Endothelial cell (in vitro differentiated cells): ENCODE data around the gene PSMD7. TPM values are rescaled to one million over a fixed set of nuclear protein-coding genes. Genes with fewer than 3 reads are reported as not detected.
A peak's percentile ranks its signal among the peaks of the same experiment; 100 is the strongest.

ENCODE experiments used
- DNase-seq: peaks from one replicate; pipeline ENCODE4 v3.0.0; 2021; ENCODE audit warnings: low spot score
- H3K27ac Mint-ChIP-seq: one replicate; pipeline ENCODE4 v1.8.0; 2021; ENCODE audit warnings: mixed read lengths, inconsistent platforms; ENCODE audit not compliant: unreplicated experiment
- H3K27me3 Mint-ChIP-seq: one replicate; pipeline ENCODE4 v1.8.0; 2021; ENCODE audit warnings: mild to moderate bottlenecking, moderate library complexity, mixed read lengths, inconsistent platforms; ENCODE audit not compliant: unreplicated experiment
- H3K36me3 Mint-ChIP-seq: one replicate; pipeline ENCODE4 v1.8.0; 2021; ENCODE audit warnings: mild to moderate bottlenecking, low read depth, mixed read lengths, inconsistent platforms; ENCODE audit not compliant: unreplicated experiment
- H3K4me1 Mint-ChIP-seq: one replicate; pipeline ENCODE4 v1.8.0; 2021; ENCODE audit warnings: mild to moderate bottlenecking, mixed read lengths, inconsistent platforms; ENCODE audit not compliant: unreplicated experiment
- H3K4me3 Mint-ChIP-seq: one replicate; pipeline ENCODE4 v1.8.0; 2021; ENCODE audit warnings: mild to moderate bottlenecking, mixed read lengths, inconsistent platforms; ENCODE audit not compliant: unreplicated experiment
- H3K9me3 Mint-ChIP-seq: one replicate; pipeline ENCODE4 v1.8.0; 2021; ENCODE audit warnings: mixed read lengths, inconsistent platforms; ENCODE audit not compliant: unreplicated experiment
- total RNA-seq: library from RNA; stranded (reverse); fragmentation: NEBNext Ultra II Directional; extraction: Animal tissue kit (Norgen Biotek cat#: 25700); gene quantifications from one replicate; pipeline ENCODE4 v1.2.1, GENCODE V29; 2021; ENCODE audit not compliant: unreplicated experiment
- TF ChIP-seq, protein P1 (sequence below): fragments of 200-600 bp; sonication (generic); IDR thresholded peaks from one replicate; pipeline ENCODE4 v1.5.0; 2021; ENCODE audit warnings: antibody characterized with exemption; ENCODE audit not compliant: unreplicated experiment

PSMD7 gene
- total RNA-seq, 1 donor from 2014 or later, result 82.4 TPM

DNA sequence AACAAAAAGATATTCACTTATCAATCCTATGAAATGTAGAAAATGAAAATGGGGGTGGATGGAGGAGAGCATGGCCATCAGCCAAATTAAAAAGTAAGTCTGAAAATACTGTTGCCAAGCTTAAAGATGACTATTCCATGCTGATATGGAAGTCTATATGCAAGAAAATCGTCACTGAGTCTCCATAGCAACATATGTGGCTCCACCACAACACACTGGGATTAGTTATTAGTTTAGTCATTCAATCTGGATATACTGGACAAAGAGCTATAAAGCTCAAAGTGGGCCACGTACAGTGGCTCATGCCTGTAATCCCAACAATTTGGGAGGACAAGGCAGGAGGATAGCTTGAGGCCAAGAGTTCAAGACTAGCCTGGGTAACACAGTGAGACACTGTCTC lies 24.7 kb upstream of the PSMD7 start:
- Mint-ChIP-seq H3K9me3 (no peaks in the 10 kb centered on the region), H3K36me3 (no peaks in the 10 kb centered on the region), H3K4me1 (no peaks in the 10 kb centered on the region), H3K27ac (no peak overlapping the region), H3K4me3 (no peak overlapping the region), H3K27me3 (no peaks in the 10 kb centered on the region)
- TF ChIP-seq, protein P1, sequence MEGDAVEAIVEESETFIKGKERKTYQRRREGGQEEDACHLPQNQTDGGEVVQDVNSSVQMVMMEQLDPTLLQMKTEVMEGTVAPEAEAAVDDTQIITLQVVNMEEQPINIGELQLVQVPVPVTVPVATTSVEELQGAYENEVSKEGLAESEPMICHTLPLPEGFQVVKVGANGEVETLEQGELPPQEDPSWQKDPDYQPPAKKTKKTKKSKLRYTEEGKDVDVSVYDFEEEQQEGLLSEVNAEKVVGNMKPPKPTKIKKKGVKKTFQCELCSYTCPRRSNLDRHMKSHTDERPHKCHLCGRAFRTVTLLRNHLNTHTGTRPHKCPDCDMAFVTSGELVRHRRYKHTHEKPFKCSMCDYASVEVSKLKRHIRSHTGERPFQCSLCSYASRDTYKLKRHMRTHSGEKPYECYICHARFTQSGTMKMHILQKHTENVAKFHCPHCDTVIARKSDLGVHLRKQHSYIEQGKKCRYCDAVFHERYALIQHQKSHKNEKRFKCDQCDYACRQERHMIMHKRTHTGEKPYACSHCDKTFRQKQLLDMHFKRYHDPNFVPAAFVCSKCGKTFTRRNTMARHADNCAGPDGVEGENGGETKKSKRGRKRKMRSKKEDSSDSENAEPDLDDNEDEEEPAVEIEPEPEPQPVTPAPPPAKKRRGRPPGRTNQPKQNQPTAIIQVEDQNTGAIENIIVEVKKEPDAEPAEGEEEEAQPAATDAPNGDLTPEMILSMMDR, result no peak
- DNase-seq, result no peak

- TF ChIP-seq, protein P1, result peak; percentile 69
- Mint-ChIP-seq H3K36me3 (no peaks in the 10 kb centered on the region), H3K4me3 (no peak overlapping the region), H3K9me3 (no peaks in the 10 kb centered on the region), H3K4me1 (no peaks in the 10 kb centered on the region), H3K27ac (no peak overlapping the region), H3K27me3 (no peaks in the 10 kb centered on the region)
- no peak for DNase-seq
These were observed 21.5 kb upstream of the PSMD7 start for GRCh38 chr16:74275031-74275636.

DNA sequence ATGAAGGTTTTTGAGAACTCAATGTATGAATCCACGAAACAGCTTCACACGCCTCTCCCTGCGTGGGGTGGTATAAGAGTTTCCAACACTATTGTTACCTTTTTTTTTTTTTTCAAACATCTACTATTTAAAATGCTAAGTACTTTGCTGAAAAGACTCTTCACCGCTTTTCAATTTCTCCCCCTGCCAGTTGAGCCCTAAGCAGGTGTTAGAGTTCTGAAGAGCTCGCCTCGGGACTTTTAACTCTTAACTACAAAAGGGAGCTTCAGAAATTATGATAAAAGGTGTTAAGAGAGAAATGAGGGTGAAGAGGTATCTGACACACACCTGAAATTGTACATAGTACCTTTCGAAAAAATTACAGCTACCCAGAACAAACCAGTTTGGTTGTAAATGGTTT lies 20.9 kb upstream of the PSMD7 start:
- Mint-ChIP-seq H3K4me3 (no peak overlapping the region), H3K36me3 (no peaks in the 10 kb centered on the region), H3K27ac (no peak overlapping the region), H3K4me1 (no peaks in the 10 kb centered on the region), H3K9me3 (no peaks in the 10 kb centered on the region), H3K27me3 (no peaks in the 10 kb centered on the region)
- TF ChIP-seq, protein P1, result no peak
- DNase-seq, result no peak

DNA sequence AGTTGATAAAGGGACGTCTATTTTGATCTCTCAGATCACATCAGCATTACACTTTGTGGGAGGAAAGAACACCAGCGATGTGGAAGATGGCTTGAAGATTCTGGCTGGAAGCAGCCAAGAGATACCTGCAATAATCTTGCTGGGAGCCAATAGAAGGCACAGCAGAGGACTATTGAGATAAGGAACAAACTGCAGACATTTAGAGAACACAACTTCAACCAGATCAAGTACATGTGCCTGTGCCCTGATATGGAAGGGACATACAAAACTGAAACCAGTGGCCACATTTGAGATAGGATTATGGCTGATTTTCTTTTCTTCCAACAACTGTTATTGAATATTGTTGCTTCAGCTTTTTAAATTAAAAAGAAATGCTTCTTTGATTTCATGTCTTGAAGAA lies 18.6 kb upstream of the PSMD7 start:
- DNase-seq, result no peak
- no peak overlapping the region for H3K4me3 Mint-ChIP-seq
- H3K27ac Mint-ChIP-seq, result no peak overlapping the region
- H3K4me1 Mint-ChIP-seq, result peaks cover 3% of the 10 kb centered on the region
- TF ChIP-seq, protein P1, result no peak
- no peaks in the 10 kb centered on the region for H3K27me3 Mint-ChIP-seq
- H3K36me3 Mint-ChIP-seq, result no peaks in the 10 kb centered on the region
- no peaks in the 10 kb centered on the region for H3K9me3 Mint-ChIP-seq

DNA sequence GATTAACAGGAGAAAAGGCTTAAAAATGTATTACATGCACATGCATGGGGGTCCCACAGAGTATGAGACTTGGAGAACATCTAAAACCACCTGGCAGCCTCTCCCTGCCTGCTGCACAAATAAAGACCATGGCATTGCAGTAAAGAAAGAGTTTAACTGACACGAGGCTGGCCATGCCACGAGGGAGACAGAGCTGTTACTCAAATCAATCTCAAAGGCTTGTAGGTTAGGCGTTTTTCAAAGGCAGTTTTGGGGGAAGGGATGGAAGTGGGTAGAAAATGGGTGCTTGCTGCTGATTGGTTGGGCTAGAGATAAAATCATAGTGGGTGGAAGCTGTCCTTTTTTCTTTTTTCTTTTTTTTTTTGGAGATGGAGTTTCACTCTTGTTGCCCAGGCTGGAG lies 17.3 kb upstream of the PSMD7 start:
- TF ChIP-seq, protein P1, result no peak
- no peak overlapping the region for H3K4me3 Mint-ChIP-seq
- H3K27me3 Mint-ChIP-seq, result no peaks in the 10 kb centered on the region
- no peaks in the 10 kb centered on the region for H3K36me3 Mint-ChIP-seq
- H3K4me1 Mint-ChIP-seq, result peaks cover 3% of the 10 kb centered on the region
- no peak for DNase-seq
- no peaks in the 10 kb centered on the region for H3K9me3 Mint-ChIP-seq
- H3K27ac Mint-ChIP-seq, result peak overlapping the region; percentile 11
